PC-3 (cell line): ENCODE results near the gene NUTF2.

ENCODE experiments used
- EZH2 ChIP-seq: fragments of 300-600 bp; sonication (generic); IDR thresholded peaks from one replicate; pipeline ENCODE4 v1.6.1; 2017; ENCODE audit warnings: antibody characterized with exemption, mild to moderate bottlenecking, low read length; ENCODE audit not compliant: unreplicated experiment
- EZH2phosphoT487 ChIP-seq: fragments of 300-600 bp; sonication (generic); IDR thresholded peaks from 2 replicates; pipeline ENCODE4 v1.6.1; 2018; ENCODE audit warnings: mild to moderate bottlenecking, antibody characterized with exemption, low read length, borderline replicate concordance
- TF ChIP-seq, protein P1 (sequence below): fragments of 300-600 bp; sonication (generic); conservative IDR thresholded peaks from 2 replicates; pipeline ENCODE4 v1.5.1; 2017; ENCODE audit warnings: antibody characterized with exemption, low read depth, mild to moderate bottlenecking, low read length

DNA sequence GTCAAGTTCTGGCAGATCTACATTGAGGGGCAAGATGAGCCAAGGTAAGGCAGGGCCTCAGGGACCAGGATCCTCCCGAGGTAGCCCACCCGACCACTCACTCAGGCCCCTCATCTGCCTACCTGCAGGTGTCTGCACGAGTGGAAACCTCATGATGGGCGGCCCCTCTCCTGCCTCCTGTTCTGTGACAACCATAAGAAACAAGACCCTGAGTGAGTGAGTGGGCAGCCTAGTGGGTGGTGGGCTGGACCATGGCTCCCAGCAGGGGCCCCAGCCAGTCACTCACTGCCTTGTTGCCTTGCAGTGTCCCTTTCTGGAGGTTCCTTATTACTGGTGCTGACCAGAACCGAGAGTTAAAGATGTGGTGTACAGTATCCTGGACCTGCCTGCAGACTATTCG, 31.5 kb downstream of the NUTF2 start:
- TF ChIP-seq, protein P1, sequence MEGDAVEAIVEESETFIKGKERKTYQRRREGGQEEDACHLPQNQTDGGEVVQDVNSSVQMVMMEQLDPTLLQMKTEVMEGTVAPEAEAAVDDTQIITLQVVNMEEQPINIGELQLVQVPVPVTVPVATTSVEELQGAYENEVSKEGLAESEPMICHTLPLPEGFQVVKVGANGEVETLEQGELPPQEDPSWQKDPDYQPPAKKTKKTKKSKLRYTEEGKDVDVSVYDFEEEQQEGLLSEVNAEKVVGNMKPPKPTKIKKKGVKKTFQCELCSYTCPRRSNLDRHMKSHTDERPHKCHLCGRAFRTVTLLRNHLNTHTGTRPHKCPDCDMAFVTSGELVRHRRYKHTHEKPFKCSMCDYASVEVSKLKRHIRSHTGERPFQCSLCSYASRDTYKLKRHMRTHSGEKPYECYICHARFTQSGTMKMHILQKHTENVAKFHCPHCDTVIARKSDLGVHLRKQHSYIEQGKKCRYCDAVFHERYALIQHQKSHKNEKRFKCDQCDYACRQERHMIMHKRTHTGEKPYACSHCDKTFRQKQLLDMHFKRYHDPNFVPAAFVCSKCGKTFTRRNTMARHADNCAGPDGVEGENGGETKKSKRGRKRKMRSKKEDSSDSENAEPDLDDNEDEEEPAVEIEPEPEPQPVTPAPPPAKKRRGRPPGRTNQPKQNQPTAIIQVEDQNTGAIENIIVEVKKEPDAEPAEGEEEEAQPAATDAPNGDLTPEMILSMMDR, result no peak
- no peak for TF ChIP-seq EZH2
- TF ChIP-seq EZH2phosphoT487, result no peak
